NCI-H510A (cell line): ENCODE results near the gene CLVS2.

Experiments
- DNase-seq: peaks from one replicate; lab custom pipeline; 2025; lab: John Stamatoyannopoulos, UW

The CLVS2 gene

DNA sequence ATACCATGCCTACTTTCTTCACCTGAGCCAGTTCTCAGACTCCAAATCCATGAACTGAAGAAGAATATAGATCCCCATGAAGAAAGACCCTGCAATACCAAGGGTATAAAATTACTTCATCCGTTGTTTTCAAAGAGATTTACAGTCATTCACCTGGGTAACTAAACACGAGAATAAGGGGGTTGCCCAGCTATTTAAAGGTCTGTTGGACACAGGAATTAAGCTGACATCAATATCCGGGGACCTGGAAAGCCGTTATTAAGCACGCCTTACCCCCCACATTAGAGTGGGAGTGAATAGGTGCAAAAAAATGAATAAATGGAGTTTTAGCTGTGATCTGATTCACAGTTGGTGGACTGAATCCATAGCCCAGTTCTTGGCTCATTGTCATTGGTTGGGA, 28.9 kb downstream of the CLVS2 start:
- no peak for DNase-seq

DNA sequence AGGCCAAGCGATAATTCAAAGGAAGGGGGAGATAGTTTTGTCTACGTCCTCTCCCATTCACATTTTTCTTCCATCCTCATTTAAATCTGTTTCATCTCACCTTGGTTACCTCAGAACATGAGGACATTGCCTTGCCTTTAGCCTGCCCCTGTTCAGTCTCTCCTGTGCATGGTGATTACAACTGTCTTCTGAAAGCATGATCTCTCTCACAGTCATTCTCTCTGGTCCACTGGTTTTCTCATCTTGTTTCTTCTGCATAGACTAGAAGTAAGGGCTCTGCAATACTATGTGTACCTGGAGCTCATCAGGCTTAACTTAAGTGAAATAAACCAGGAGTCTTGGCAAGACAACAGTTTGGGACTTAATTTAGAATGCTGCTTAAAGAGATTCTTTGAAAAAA, 31.4 kb downstream of the CLVS2 start:
- no peak for DNase-seq

DNA sequence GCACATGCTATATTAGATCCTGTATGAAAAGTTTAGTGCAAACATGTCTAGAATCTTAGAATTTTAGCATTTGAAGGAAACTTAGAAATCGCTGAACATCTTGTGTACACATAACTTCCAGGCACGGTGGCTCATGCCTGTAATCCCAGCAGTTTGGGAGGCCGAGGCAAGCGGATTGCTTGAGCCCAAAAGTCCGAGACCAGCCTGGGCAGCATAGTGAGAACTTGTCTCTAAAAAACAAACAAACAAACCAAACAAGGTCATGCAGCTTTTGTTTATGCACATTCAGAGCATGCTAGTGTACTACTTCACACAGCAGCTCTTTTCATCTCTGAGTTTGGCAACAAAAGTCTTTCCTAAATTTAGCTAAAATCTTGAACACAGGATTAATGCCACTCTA, 32.2 kb downstream of the CLVS2 start:
- DNase-seq = no peak

DNA sequence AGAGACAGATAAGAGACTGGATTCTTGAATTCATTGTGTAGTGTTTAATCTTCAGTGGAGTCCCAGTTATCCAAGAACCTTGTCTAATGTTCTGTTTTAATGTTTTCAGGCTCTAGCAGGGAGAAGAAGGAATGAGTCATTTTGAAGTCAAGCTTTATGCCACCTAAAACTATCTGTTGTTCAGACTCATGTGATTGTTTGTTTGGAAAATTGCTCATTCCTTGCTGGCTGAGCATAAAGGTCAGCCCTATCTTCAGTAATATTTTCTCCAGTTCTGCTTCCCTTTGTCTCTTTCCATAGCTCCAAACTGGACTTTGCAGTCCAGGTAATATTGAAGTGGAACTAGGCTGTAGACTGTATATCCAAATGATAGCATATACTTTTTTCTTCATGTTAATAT, 34.2 kb downstream of the CLVS2 start:
- DNase-seq = no peak

DNA sequence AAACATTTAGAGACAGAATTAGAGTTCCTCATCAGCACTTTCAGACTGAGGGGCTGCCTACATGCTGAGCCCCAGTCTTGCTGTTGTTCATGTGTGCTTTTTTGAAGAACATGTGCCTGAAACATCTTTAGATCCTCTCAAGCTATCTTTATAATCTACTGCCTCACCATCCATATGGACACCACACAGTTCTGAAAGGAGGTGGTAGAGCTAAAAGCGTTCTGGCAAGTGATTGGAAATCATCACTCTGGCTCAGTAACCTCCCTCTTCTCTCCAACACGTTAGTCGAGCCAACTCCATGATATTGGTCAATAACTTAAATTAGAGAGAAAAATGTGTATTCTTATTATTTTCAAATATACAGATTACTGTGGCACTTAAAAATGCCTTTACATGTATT, 40.6 kb downstream of the CLVS2 start:
- no peak for DNase-seq

DNA sequence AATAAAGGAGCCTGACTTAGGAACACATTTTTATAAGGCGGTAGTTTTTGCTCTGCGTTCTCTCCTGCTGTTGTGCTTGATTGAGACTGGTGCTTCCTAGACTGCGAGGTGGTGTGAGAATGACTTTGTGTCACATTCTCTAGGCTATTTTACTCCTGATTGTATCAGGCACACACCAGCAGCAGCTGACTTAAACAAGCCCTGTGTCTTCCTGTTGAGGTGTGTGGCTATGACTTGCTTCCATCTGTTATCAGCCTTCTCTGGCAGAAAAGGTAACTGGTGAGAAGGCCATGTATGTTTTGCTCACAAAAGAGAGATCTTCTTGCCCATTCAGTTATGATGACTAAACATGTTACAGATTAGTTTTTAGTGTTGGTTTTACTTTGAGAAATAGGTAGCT, 43.4 kb downstream of the CLVS2 start:
- DNase-seq = no peak

DNA sequence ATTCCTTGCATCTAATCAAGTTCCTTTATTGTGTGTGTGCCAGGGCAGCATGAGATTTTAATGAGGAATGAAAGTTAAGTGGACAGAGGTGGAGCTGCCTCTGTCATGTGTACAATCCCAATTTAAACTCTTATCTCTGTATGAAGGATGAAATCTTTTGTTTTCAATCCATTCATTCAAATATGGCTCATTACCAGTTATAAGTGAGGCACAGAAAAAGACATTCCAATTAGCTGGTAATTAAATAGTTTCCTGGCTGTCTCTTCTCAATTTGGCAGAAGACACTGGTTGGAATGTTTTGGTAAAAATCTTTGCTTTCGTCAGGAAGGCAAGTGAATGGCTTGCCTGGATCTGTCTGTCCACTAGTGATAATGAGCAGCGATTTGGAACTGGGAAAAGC, 46.4 kb downstream of the CLVS2 start:
- no peak for DNase-seq

DNA sequence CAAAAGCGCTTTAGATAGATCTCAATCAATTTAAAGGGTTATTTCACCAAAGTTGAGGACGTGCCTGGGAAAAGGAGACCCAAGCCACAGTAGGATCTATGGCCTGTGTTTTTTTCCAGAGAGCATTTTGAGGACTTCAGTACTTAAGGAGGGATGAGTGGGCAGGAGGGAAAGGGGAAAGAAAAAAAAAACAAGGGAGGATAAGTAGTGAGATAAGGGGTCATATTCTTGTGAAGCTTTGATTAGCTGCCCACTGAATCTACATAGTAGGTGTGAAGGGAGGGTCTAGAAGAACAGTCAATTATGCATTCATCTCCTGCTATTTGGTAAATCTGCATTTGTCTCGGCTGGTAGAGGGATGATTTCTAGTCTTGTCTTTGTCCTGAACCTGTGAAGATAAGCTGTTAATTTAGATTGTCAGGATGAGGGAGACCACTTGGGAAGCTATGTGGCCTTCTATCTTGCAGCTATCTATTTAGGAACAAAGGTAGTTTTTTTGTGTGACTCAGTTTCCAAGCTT, 48.4 kb downstream of the CLVS2 start:
- DNase-seq = no peak

DNA sequence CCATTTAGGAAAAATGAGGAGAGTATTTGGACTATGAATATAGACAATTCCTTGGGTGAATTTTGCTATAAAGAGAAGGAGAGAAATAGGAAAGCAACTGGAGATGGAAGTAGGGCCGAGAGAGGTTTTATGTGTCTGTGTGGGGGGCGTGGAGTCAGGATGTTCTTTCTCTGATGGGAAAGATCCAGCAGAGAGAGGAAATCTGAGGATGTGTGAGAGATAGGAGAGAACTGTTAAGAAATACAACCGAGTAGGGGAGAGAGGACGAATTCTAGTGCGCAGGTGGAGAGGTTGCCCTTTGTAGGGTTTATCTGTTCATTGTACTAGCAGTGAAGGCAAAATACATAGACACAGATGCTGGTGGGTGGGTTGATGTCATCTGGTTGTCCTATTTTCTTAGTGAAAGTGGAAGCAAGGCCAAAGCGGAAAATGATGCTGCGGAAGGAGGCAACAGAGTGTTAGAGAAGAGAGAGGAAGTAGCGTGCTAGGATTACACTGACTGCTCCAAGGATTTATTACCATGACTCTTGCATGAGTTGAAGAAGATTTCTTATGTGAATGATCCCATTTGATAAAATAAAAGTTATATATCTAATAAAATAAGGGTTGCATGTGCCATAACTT, 57.7 kb downstream of the CLVS2 start:
- no peak for DNase-seq

DNA sequence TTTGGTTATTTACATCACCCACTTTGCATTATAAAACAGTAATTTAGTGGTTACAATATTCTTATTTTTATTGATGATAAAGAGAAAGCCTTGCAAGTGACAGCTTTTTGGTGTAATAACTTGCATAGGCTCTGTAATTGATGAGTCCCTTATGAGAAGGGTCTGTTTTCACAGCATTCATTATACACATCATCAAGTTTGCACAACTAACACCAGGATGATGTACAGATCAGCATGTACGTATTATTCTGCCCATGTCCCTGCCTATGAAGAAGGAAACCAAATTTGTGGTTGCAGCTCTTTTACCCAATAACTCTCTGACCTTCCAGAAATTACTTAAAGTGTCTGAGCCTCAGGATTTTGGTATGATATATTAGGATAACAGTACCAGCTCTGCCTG, 59.2 kb downstream of the CLVS2 start:
- no peak for DNase-seq

DNA sequence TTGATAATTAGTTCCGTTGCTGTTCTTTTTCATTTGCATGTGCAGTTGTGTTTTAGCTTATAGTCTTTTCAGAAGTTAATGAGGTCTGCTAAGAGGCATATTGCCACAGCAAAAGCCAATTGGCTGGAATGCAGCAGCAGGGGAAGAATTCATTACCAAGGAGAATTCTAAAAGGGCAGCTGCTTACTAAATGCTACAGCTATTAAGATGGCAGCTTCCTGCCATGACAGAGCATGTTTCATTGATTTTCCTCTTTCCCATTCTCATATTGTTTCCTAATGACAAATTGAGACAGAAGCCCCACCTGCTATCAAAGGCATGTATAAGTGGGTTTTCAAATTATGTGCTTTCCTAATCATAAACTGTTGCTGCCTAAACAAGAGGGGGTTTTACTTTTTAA, 66.6 kb downstream of the CLVS2 start:
- no peak for DNase-seq

DNA sequence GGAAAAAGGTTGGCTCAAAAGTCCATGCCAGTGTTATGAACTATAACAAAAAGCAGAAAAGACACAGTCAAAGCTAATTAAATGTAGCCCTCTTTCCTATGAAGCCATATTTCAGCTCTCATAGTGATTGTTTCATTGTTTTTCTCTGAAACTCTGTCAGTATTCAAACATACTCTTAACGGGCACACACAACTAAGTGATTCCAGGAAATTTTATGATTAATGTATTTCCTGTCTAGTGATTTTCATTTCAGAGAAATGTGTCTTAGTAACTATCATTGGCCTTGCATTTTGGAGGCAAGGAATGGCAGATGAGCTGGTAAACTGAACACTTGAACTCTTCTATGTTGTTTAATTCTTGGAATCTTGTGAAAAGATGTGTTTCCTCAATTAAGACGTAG, 68.0 kb downstream of the CLVS2 start:
- no peak for DNase-seq

DNA sequence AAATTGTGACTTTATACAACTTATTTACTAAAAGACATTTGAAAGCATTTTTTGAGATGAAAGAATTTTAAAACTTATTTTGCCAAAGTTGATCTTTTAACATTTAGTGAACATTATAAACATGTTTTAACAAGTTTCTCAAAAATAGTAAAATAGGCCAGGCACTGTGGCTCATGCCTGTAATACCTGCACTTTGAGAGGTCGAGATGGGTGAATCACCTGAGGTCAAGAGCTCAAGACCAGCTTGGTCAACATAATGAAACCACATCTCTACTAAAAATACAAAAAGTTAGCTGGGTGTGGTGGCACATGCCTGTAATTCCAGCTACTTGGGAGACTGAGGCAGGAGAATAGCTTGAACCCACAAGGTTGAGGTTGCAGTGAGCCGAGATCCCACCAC, 78.6 kb downstream of the CLVS2 start:
- DNase-seq = no peak

DNA sequence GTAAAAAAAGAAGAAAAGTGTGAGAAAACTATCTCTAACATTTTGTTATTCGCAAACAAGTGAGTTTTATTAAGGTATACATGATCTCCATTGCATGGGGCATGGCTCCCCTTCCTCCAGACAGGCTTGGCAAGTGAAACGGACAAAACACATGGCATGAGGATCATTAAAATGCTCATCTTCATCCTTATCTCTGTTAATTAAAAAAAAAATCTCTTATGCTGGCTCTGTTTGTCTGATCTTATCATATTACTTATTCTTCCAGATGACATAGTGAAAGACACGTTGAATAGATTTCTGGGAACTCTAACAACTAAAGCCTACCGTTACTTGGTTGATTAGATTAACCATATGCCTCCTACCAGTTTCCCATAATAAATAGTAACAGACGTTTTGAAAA, 89.4 kb downstream of the CLVS2 start:
- DNase-seq = no peak

DNA sequence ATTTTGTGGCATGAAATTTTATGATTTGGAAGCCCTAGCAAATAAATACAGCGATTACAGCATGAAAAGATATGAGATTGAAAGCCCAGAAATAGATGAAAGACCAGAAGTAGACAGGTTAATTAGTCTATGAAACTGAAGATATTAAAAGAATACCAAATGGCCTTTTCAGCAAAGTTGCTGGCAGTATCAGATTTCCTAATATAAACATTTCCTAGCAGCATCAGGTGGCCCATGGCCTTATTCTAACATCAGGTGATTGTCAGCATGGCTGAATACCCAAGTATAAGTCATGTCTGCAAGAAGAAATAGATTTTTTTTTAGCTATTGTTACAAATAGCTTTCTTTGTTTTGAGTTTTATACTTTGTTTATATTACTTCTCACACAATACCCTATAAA, 93.2 kb downstream of the CLVS2 start:
- peak; percentile 2 for DNase-seq

DNA sequence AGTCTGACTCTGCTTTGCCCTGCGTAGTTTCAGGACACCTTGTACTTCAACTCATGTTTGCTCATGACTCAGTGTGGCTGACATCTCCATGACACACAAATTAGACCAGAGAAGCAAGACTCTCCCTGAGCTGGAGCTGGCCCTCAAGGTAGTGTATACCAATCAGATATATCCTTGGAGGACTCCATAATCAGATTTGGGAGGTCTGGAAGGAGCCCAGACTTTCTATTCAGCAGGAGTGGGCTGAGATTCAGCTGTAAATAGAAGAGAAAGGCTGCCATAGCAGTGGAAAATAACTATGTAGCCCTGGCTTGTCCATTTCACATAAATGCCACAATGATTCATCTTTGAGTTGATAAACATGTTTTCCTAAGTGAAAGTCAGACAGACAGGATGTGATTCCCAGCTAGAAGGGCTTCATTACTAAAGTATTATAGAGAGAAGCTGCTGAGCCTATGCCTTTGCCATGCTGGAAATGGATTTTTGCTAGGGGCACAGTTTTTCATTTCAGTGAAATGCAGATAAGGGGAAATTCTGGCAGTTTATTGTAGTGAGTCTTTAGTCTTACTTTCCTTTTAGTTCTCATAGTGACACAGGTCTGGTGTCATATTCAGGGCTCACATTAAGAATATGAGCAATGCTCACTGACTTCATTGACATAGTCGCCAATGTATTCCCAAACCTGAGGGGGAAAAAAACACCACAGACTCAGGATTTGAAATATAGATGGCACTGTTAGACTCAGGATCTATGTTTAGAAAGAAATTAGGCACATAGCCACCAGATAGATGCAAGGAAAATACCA, 95.3 kb downstream of the CLVS2 start:
- no peak for DNase-seq

DNA sequence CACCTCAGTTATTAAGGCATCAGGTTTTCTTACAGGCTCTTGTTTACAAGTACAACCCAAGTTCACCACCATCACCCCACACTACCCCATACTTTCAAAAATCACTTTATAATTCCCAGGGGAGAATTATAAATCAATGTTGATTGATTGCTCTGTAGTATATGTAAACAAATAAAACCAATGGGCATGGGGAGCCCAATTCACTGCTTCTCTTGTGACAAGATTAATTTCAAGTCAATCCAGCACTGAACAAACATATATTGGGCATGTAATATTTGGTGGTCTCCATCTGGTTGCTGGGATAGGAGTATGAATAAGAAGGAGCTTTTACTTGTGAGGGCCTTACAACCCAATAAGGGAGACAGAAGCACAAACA, 95.8 kb downstream of the CLVS2 start:
- no peak for DNase-seq

DNA sequence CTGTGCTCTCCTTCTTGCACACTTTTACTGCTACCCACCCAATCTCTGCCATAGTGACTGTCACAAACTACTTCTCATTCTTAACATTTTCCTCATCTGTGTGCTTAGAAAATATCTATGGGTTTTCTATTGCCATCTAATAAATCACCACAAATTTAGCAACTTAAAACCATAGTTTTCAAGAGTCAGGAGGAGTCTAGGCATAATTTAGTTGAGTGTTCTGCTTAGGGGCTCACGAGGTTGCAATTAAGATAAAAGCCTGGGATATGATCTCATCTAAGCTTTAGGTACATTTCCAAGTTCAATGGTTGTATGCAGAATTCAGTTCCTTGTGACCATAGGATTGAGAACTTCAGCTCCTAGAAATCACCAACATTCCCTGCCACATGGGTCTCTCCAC, 98.8 kb downstream of the CLVS2 start:
- DNase-seq = no peak

DNA sequence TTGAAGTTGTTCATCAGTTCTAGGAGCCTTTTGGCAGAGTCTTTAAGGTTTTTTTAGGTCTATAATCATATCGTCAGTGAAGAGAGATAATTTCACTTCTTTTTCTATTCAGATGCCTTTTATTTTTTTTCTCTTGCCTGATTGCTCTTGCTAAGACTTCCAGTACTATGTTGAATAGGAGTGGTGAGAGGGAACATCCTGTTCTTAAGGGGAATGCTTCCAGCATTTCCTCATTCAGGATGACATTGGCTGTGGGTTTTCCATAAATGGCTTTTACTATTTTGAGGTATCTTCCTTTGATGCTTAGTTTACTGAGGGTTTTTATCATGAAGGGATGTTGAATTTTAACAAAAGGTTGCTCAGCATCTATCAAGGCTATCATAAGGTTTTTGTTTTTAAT, 109.5 kb downstream of the CLVS2 start:
- no peak for DNase-seq

DNA sequence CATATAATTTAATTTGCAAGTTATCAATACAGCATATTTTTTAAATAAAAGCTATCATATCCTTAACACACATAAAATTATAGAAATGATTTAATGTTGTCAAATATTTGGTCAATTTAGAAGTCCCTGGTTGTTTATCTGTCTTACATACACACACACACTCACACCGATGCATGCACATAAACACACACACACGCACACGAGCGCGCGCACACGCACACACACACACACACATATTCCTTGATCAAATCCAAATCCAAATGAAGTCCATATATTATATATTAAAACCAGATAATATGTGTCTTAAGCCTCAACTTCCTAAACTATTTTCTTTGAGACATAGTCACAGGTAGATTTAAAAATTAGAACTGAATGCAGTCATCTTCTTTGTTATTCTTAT, 120.3 kb downstream of the CLVS2 start:
- no peak for DNase-seq

DNA sequence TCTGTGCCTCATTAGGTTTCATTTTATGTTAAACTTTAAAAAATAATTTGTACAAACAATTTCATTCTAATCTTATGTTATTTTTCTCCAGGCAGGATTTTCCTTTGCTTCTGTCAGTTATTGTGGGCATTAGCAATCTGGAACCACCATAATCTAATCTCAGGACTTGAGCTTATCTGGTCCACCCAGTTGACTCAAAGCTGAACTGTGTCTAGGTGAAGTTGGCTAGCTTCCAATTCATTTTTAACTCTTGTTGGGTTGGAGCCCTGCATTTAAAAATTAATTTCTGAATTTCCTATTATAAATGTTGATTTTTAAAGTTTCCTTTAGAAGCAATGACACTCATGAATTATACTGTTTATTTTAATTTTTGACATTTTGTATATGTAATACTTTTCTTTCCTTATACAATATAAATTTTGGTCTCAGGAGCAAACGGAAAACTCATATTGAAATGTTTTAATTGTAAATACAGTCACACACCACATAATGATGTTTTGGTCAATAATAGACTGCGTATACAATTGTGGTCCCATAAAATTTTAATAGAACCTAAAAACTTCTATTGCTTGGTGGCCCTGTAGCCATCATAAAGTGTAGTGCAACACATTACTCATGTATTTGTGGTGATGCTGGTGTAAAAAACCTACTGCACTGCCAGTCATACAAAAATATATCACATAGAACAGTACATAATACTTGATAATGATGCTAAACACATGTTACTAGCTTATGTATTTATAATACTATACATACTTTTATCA, 121.3 kb downstream of the CLVS2 start:
- no peak for DNase-seq

DNA sequence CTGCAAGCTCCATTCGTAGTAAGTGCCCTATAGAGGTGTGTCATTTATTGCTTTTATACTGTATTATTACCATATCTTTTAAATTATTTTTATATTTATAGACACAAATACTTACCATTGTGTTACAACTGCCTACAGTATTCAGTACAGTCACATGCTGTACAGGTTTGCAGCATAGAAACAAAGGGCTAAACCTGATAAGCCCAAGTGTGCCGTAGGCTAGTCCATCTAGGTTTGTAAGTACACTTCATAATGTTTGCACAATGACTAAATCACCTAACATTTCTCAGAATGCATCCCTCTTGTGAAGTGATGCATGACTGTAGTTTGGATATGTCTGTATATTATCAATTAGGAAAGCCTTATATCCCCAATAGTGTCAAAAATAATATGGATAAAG, 122.8 kb downstream of the CLVS2 start:
- peak; percentile 18 for DNase-seq
